Urinary bladder (tissue), 4 donors: ENCODE measurements around the gene B3GAT1. TPM values are rescaled to one million over a fixed set of nuclear protein-coding genes. Genes with fewer than 3 reads are reported as not detected.

Experiments
- DNase-seq: peaks from one replicate; pipeline ENCODE4 v3.0.0-alpha.2; 2015; ENCODE audit errors: extremely low spot score
- H3K27ac ChIP-seq: one replicate; pipeline ENCODE4 v1.5.1; 2013; ENCODE audit warnings: low read depth, mild to moderate bottlenecking, moderate library complexity
- H3K36me3 ChIP-seq: one replicate; pipeline ENCODE4 v1.6.1; 2013; ENCODE audit warnings: mild to moderate bottlenecking, moderate library complexity; ENCODE audit not compliant: insufficient read depth
- H3K4me1 ChIP-seq: one replicate; pipeline ENCODE4 v1.6.1; 2013; ENCODE audit warnings: mild to moderate bottlenecking, moderate library complexity; ENCODE audit not compliant: insufficient read depth
- H3K4me3 ChIP-seq: one replicate; pipeline ENCODE4 v1.5.1; 2013; ENCODE audit warnings: low read depth, low read length
- WGBS: extraction: QIAGEN DNeasy Blood & Tissue Kit; methylation state at CpG from one replicate; pipeline ENCODE4 v1.1.7; 2013; 5-methylcytosine and 5-hydroxymethylcytosine counted together
- polyA plus RNA-seq: library from polyadenylated mRNA; stranded (reverse); fragments of 200-250 nt; gene quantifications from one replicate; pipeline ENCODE4 v1.2.3, GENCODE V29; 2013
- total RNA-seq: library from RNA; depleted of rRNA; stranded (reverse); fragments of >200 nt; gene quantifications from one replicate; pipeline ENCODE4 v1.2.3, GENCODE V29; 2014
- donor health status: healthy with polysubstance abuse.
- donor health status: healthy.

Gene B3GAT1
- total and polyA plus RNA-seq, 2 donors, result 0.32 to 0.34 TPM

- H3K4me1 ChIP-seq, result no peaks in the 10 kb centered on the region
- H3K4me3 ChIP-seq, result no peak overlapping the region
- H3K27ac ChIP-seq, result no peak overlapping the region
- no peak for DNase-seq
- 76% methylated on average over 3 of the region's 3 CpGs for WGBS
- H3K36me3 ChIP-seq, result no peaks in the 10 kb centered on the region
Observed at GRCh38 chr11:134433251-134433650, 21.2 kb upstream of the B3GAT1 start.

GRCh38 chr11:134432776-134433175 is 20.7 kb upstream of the B3GAT1 start:
- no peaks in the 10 kb centered on the region for H3K4me1 ChIP-seq
- 28% methylated on average over 2 of the region's 2 CpGs for WGBS
- DNase-seq, result no peak
- H3K4me3 ChIP-seq, result no peak overlapping the region
- H3K27ac ChIP-seq, result no peak overlapping the region
- H3K36me3 ChIP-seq, result no peaks in the 10 kb centered on the region

GRCh38 chr11:134429106-134429505 is 17.1 kb upstream of the B3GAT1 start:
- Histone ChIP-seq H3K4me1 (no peaks in the 10 kb centered on the region), H3K27ac (no peak overlapping the region), H3K36me3 (no peaks in the 10 kb centered on the region), H3K4me3 (no peak overlapping the region)
- WGBS, result 64% methylated on average over 10 of the region's 10 CpGs
- no peak for DNase-seq

GRCh38 chr11:134425816-134426536 is 13.9 kb upstream of the B3GAT1 start:
- DNase-seq, result no peak
- 67% methylated on average over 16 of the region's 16 CpGs for WGBS
- H3K4me3 ChIP-seq, result no peak overlapping the region
- H3K36me3 ChIP-seq, result no peaks in the 10 kb centered on the region
- no peaks in the 10 kb centered on the region for H3K4me1 ChIP-seq
- H3K27ac ChIP-seq, result no peak overlapping the region

GRCh38 chr11:134425413-134425812 is 13.4 kb upstream of the B3GAT1 start:
- 60% methylated on average over 2 of the region's 2 CpGs for WGBS
- no peak overlapping the region for H3K4me3 ChIP-seq
- DNase-seq, result no peak
- H3K27ac ChIP-seq, result no peak overlapping the region
- no peaks in the 10 kb centered on the region for H3K36me3 ChIP-seq
- H3K4me1 ChIP-seq, result no peaks in the 10 kb centered on the region

DNA sequence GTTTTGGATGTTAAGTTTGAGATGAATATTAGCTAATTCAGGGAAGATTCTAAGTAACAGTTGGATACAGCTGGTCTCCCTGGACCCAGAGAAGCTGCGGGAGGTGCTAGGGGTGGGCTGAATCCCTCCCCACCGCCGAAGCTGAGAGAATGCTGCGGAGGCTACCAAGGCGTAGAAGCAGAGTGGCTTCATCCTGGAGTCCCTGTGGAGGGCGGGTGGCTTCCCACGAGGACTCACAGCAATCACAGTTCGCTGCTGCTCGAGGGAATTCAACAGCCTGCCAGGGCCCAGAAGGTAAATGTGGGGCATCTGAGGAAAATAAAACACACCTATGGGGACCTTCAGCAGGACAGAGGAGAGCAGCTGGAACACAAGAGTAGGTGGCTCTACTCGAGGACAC is 11.1 kb upstream of the B3GAT1 start:
- WGBS, result 83% methylated on average over 10 of the region's 10 CpGs
- DNase-seq, result no peak
- no peak overlapping the region for H3K4me3 ChIP-seq
- H3K4me1 ChIP-seq, result no peaks in the 10 kb centered on the region
- no peak overlapping the region for H3K27ac ChIP-seq
- no peaks in the 10 kb centered on the region for H3K36me3 ChIP-seq

GRCh38 chr11:134417871-134418840 is 6.1 kb upstream of the B3GAT1 start:
- Histone ChIP-seq H3K27ac (no peak overlapping the region), H3K36me3 (no peaks in the 10 kb centered on the region), H3K4me1 (no peaks in the 10 kb centered on the region), H3K4me3 (no peak overlapping the region)
- peak; percentile 26 for DNase-seq
- WGBS, result 33% methylated on average over 14 of the region's 14 CpGs

GRCh38 chr11:134416726-134417125 is 4.7 kb upstream of the B3GAT1 start:
- H3K27ac ChIP-seq, result no peak overlapping the region
- H3K4me3 ChIP-seq, result no peak overlapping the region
- no peaks in the 10 kb centered on the region for H3K4me1 ChIP-seq
- 77% methylated on average over 10 of the region's 10 CpGs for WGBS
- no peaks in the 10 kb centered on the region for H3K36me3 ChIP-seq
- DNase-seq, result no peak

- no peak overlapping the region for H3K4me3 ChIP-seq
- DNase-seq, result no peak
- H3K27ac ChIP-seq, result no peak overlapping the region
- WGBS, result 24% methylated on average over 17 of the region's 17 CpGs
- no peaks in the 10 kb centered on the region for H3K4me1 ChIP-seq
- H3K36me3 ChIP-seq, result no peaks in the 10 kb centered on the region
Observed at GRCh38 chr11:134414766-134415765, 3.0 kb upstream of the B3GAT1 start.

GRCh38 chr11:134413826-134414731 is 2.0 kb upstream of the B3GAT1 start:
- H3K4me3 ChIP-seq, result no peak overlapping the region
- WGBS, result 28% methylated on average over 18 of the region's 18 CpGs

GRCh38 chr11:134413043-134413825 is 1.2 kb upstream of the B3GAT1 start:
- DNase-seq, result no peak
- Histone ChIP-seq H3K27ac (no peak overlapping the region), H3K36me3 (no peaks in the 10 kb centered on the region), H3K4me3 (no peak overlapping the region), H3K4me1 (no peaks in the 10 kb centered on the region)
- 8% methylated on average over 22 of the region's 22 CpGs for WGBS

More at GRCh38 chr11:134413826-134414731, 2.0 kb upstream of the B3GAT1 start:
- Histone ChIP-seq H3K36me3 (no peaks in the 10 kb centered on the region), H3K27ac (no peak overlapping the region), H3K4me1 (no peaks in the 10 kb centered on the region)
- DNase-seq, result no peak

DNA sequence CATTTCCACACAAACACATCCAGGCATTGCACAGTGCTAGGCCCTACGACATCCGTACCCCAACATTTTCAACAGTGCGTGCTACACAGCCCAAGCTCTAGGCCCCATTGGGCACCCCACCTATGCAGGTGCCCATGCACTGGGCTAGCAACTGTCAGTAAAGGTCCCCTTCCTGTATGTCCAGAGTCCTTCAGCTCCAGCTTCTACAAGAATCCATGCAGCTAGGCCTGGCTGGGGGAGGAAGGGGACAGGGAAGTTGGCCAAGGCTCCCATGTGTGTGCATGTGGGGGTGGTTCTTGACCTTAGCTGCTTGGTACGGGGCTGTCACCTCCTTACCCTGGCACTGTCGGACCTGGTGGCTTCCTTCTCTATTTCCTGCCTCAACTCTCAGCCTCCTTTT is 1.3 kb downstream of the B3GAT1 start:
- no peak for DNase-seq
- no peaks in the 10 kb centered on the region for H3K36me3 ChIP-seq
- H3K4me3 ChIP-seq, result no peak overlapping the region
- H3K27ac ChIP-seq, result no peak overlapping the region
- H3K4me1 ChIP-seq, result no peaks in the 10 kb centered on the region
- 68% methylated on average over 5 of the region's 5 CpGs for WGBS
